Activated naive CD4-positive, alpha-beta T cell treated with anti-CD3 and anti-CD28 coated beads for 36 hours (primary cell): ENCODE measurements around the gene PDS5B. TPM values are rescaled to one million over a fixed set of nuclear protein-coding genes. Genes with fewer than 3 reads are reported as not detected.

Source experiments
- CTCF ChIA-PET: fragments of 350-600 bp; sonication (Branson Sonifier 250); formaldehyde crosslinking; loops from one replicate; lab custom pipeline; 2021; ENCODE audit warnings: antibody characterized with exemption; lab: Charles Lee
- DNase-seq: peaks from one replicate; pipeline ENCODE4 v3.0.0-alpha.2; 2020
- H3K27ac Mint-ChIP-seq: one replicate; pipeline ENCODE4 v1.8.0; 2021; ENCODE audit warnings: mild to moderate bottlenecking, mixed read lengths
- H3K27me3 Mint-ChIP-seq: one replicate; pipeline ENCODE4 v1.8.0; 2021; ENCODE audit warnings: low read depth, mixed read lengths
- H3K36me3 Mint-ChIP-seq: one replicate; pipeline ENCODE4 v1.8.0; 2021; ENCODE audit warnings: low read depth, mixed read lengths
- H3K4me1 Mint-ChIP-seq: one replicate; pipeline ENCODE4 v1.8.0; 2021; ENCODE audit warnings: low read depth, mixed read lengths
- H3K4me3 Mint-ChIP-seq: one replicate; pipeline ENCODE4 v1.8.0; 2021; ENCODE audit warnings: mild to moderate bottlenecking, moderate library complexity, mixed read lengths
- H3K9me3 Mint-ChIP-seq: one replicate; pipeline ENCODE4 v1.8.0; 2021; ENCODE audit warnings: mixed read lengths
- intact Hi-C: fragments of 100-400 bp; cut with micrococcal nuclease; formaldehyde crosslinking; loops from one replicate; pipeline ENCODE4 v1.15.1; 2023
- total RNA-seq, 2 experiments: library from RNA; stranded (reverse); gene quantifications; one replicate each; pipeline ENCODE4 v1.2.3, GENCODE V29; 2021

Gene PDS5B
- total RNA-seq, 2 experiments from 2014 or later = 48.0 to 51.6 TPM

- CTCF ChIA-PET = interaction anchor here (1.0 to 4.0 kb wide), 6 partner anchors 30 to 74 kb away, joined by 3 to 38 read pairs (median 6); no protein-coding TSS in a partner anchor
- H3K4me1 Mint-ChIP-seq = peaks cover 66% of the 10 kb centered on the region
- no peak overlapping the region for H3K4me3 Mint-ChIP-seq
- no peaks in the 10 kb centered on the region for H3K27me3 Mint-ChIP-seq
- no peak for DNase-seq
- no peak overlapping the region for H3K27ac Mint-ChIP-seq
- H3K9me3 Mint-ChIP-seq = no peaks in the 10 kb centered on the region
- intact Hi-C loops = no loop called here
- peaks cover 4% of the 10 kb centered on the region for H3K36me3 Mint-ChIP-seq
These were observed 4.0 kb downstream of the PDS5B start for GRCh38 chr13:32590266-32590665.

- Mint-ChIP-seq H3K36me3 (peaks cover 4% of the 10 kb centered on the region), H3K27me3 (no peaks in the 10 kb centered on the region), H3K9me3 (no peaks in the 10 kb centered on the region), H3K27ac (no peak overlapping the region), H3K4me1 (peaks cover 69% of the 10 kb centered on the region), H3K4me3 (no peak overlapping the region)
- CTCF ChIA-PET = interaction anchor here (0.6 to 2.5 kb wide), 4 partner anchors 22 to 682 kb away, joined by 3 to 14 read pairs (median 4); no protein-coding TSS in a partner anchor
- DNase-seq = no peak
- intact Hi-C loops = no loop called here
These were observed 5.8 kb downstream of the PDS5B start for GRCh38 chr13:32592082-32592481.

GRCh38 chr13:32594157-32594738, 8.0 kb downstream of the PDS5B start:
- H3K36me3 Mint-ChIP-seq = no peaks in the 10 kb centered on the region
- H3K4me1 Mint-ChIP-seq = peaks cover 54% of the 10 kb centered on the region
- CTCF ChIA-PET = interaction anchor here (1.6 kb wide), 1 partner anchor 13 kb away, joined by 4 read pairs; no protein-coding TSS in a partner anchor
- H3K9me3 Mint-ChIP-seq = no peaks in the 10 kb centered on the region
- no peak overlapping the region for H3K4me3 Mint-ChIP-seq
- H3K27ac Mint-ChIP-seq = no peak overlapping the region
- intact Hi-C loops = no loop called here
- no peak for DNase-seq
- H3K27me3 Mint-ChIP-seq = no peaks in the 10 kb centered on the region

DNA sequence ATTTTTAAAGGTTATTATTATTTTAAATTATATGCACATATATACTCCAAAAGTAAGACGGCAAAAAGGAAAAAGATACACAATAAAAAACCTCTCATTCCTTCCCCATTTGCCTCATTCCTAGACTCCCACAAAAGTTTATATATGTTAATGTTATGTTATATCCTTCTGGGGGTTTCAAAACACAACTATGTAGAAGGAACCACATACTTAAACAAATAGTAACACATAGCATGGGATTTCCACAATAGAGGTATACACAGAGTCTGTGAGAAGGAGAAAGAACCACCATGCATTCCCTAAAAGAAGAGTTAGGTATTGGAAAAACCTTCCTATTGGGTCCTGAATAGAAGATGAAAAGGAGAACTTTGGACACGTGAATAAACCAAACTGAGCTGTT, 9.1 kb downstream of the PDS5B start:
- intact Hi-C loops = no loop called here
- no peaks in the 10 kb centered on the region for H3K9me3 Mint-ChIP-seq
- H3K36me3 Mint-ChIP-seq = peaks cover 3% of the 10 kb centered on the region
- H3K4me3 Mint-ChIP-seq = no peak overlapping the region
- CTCF ChIA-PET = interaction anchor here (1.6 kb wide), 1 partner anchor 55 kb away, joined by 6 read pairs; no protein-coding TSS in a partner anchor
- no peaks in the 10 kb centered on the region for H3K27me3 Mint-ChIP-seq
- H3K4me1 Mint-ChIP-seq = peaks cover 55% of the 10 kb centered on the region
- DNase-seq = no peak
- no peak overlapping the region for H3K27ac Mint-ChIP-seq

DNA sequence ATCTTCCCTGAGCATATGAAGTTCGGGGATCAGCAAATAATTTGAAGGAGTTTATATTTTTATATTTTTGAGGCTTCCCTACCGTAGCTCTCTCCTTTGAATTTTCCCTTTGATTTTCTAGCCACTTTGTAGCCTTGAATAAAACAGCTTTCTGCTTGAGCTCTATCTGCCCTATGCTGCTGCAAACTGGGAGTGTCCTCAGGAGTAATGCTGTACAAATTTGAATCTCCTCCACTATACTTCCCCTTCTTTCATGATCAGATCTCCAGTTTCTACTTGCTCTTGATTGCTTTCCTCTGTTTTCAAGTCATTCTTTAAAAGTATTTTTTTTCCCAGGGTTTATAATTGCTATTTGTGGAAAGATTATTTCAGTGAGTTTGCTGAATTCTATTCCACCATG, 14.6 kb downstream of the PDS5B start:
- no peak overlapping the region for H3K4me3 Mint-ChIP-seq
- CTCF ChIA-PET = interaction anchor here (1.0 to 2.1 kb wide), 5 partner anchors 13 to 72 kb away, joined by 3 to 4 read pairs (median 3); partner anchors contain the start of gene PDS5B
- no peak overlapping the region for H3K27ac Mint-ChIP-seq

DNA sequence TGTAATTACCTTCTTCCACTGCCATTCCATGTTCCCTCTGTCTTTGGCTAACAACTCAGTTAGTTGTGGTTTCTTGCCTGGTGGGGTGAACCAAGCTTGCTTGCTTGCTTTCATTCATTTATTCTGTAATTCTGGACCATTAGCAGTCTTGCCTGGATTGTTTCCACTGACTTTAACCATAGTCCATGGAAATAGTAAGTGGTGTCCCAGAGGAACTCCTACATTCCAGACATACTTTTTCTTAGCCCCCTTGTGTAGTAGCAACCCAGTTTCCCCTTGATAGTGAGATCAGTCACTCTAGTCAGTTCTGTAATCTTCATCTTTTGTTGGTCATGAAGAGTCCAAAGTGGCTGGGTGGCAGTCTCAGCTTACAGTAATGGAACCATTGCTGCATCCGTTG, 23.2 kb downstream of the PDS5B start:
- peaks cover 29% of the 10 kb centered on the region for H3K36me3 Mint-ChIP-seq
- H3K4me1 Mint-ChIP-seq = peaks cover 42% of the 10 kb centered on the region

More for the DNA sequence above, 14.6 kb downstream of the PDS5B start:
- Mint-ChIP-seq H3K36me3 (peaks cover 23% of the 10 kb centered on the region), H3K27me3 (no peaks in the 10 kb centered on the region), H3K4me1 (peaks cover 26% of the 10 kb centered on the region), H3K9me3 (peaks cover 24% of the 10 kb centered on the region)
- intact Hi-C loops = no loop called here
- no peak for DNase-seq

DNA sequence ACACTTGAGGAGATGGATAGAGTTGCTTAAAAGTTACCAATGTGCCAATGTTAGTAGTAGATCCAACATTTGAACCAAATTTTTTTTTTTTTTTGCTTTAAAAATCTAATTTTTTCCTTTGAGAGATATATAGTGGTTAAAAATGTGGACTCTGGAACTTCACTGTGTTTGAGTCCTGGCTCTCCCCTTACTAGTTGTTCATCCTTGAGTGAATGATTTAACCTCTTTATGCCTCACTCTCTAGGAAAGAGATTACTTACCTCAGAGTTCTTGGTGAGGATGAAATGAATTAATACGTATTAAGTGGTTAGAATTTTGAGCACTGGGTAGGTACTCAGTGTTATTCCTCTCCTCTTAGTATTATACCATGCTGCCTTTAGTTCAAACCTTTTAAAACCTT, 24.3 kb downstream of the PDS5B start:
- intact Hi-C loops = no loop called here
- H3K9me3 Mint-ChIP-seq = peaks cover 21% of the 10 kb centered on the region
- H3K4me1 Mint-ChIP-seq = peaks cover 44% of the 10 kb centered on the region
- CTCF ChIA-PET = no interaction called here
- no peak overlapping the region for H3K27ac Mint-ChIP-seq
- no peak overlapping the region for H3K4me3 Mint-ChIP-seq
- H3K27me3 Mint-ChIP-seq = no peaks in the 10 kb centered on the region
- no peak for DNase-seq
- H3K36me3 Mint-ChIP-seq = peaks cover 28% of the 10 kb centered on the region

More for the DNA sequence above, 23.2 kb downstream of the PDS5B start:
- CTCF ChIA-PET = interaction anchor here (0.5 to 0.7 kb wide), 2 partner anchors 42 to 205 kb away, joined by 3 to 5 read pairs; no protein-coding TSS in a partner anchor
- H3K27me3 Mint-ChIP-seq = no peaks in the 10 kb centered on the region
- peaks cover 27% of the 10 kb centered on the region for H3K9me3 Mint-ChIP-seq
- no peak overlapping the region for H3K27ac Mint-ChIP-seq
- intact Hi-C loops = no loop called here
- no peak for DNase-seq
- no peak overlapping the region for H3K4me3 Mint-ChIP-seq

- DNase-seq = no peak
- Mint-ChIP-seq H3K36me3 (peaks cover 25% of the 10 kb centered on the region), H3K27ac (no peak overlapping the region), H3K4me3 (no peak overlapping the region), H3K9me3 (peaks cover 17% of the 10 kb centered on the region), H3K4me1 (peaks cover 44% of the 10 kb centered on the region), H3K27me3 (no peaks in the 10 kb centered on the region)
- CTCF ChIA-PET = no interaction called here
- intact Hi-C loops = no loop called here
These were observed 24.7 kb downstream of the PDS5B start for GRCh38 chr13:32610977-32611376.

GRCh38 chr13:32616883-32617511, 30.7 kb downstream of the PDS5B start:
- Mint-ChIP-seq H3K36me3 (peaks cover 23% of the 10 kb centered on the region), H3K27me3 (no peaks in the 10 kb centered on the region), H3K27ac (no peak overlapping the region), H3K9me3 (peaks cover 25% of the 10 kb centered on the region), H3K4me3 (no peak overlapping the region), H3K4me1 (peaks cover 20% of the 10 kb centered on the region)
- intact Hi-C loops = no loop called here
- CTCF ChIA-PET = interaction anchor here (0.6 kb wide), 1 partner anchor 1193 kb away, joined by 3 read pairs; no protein-coding TSS in a partner anchor
- no peak for DNase-seq

- no peak overlapping the region for H3K4me3 Mint-ChIP-seq
- H3K9me3 Mint-ChIP-seq = peaks cover 24% of the 10 kb centered on the region
- CTCF ChIA-PET = interaction anchor here (0.6 to 1.5 kb wide), 2 partner anchors 17 to 42 kb away, joined by 4 read pairs; no protein-coding TSS in a partner anchor
- intact Hi-C loops = no loop called here
- H3K4me1 Mint-ChIP-seq = peaks cover 44% of the 10 kb centered on the region
- no peaks in the 10 kb centered on the region for H3K27me3 Mint-ChIP-seq
- no peak overlapping the region for H3K27ac Mint-ChIP-seq
- peak; percentile 29 for DNase-seq
- H3K36me3 Mint-ChIP-seq = peaks cover 22% of the 10 kb centered on the region
These were observed 36.6 kb downstream of the PDS5B start for GRCh38 chr13:32622827-32623226.

DNA sequence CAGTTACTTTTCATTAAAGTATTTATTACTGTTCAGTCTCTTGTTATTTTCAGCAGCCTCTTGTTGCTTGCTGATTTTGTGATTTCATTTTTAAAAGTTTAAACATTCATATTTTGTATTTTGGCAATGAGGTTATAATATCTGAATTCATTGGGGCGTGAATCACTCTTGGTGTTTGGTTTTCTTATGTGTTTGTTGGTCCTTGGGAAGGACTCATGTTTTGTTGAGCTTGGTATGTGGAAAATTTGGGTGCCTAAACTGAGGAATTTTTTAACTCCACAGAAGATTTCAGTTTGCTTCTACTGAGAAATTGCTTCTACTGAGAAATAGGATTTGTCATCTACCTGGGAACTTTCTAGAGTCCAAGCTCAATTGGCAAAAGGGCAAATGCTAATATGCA, 38.2 kb downstream of the PDS5B start:
- intact Hi-C loops = no loop called here
- no peaks in the 10 kb centered on the region for H3K27me3 Mint-ChIP-seq
- CTCF ChIA-PET = interaction anchor here (0.6 to 1.8 kb wide), 5 partner anchors 11 to 26 kb away, joined by 3 to 8 read pairs (median 5); no protein-coding TSS in a partner anchor

DNA sequence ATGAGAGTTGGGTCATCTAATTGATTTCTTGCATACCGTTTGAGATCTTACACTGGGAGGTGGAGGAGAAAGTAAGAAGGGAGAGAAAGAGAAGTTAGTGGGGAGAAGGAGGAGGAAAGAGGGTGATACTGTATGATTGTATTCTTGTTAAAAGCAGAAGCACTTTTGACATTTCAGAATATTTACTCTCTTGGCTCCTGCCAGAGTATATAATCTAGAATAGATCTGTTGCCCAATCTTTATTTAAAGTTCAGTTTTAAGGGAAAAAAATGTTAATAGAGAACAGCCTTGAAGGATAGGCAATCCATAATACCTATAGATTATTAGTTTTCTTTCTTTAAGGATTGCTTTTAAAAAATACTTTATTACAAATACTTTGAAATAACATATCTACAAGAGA, 41.5 kb downstream of the PDS5B start:
- intact Hi-C loops = loop anchor here (2.0 kb wide), 1 partner anchor 21 kb away; no protein-coding TSS in a partner anchor
- H3K4me3 Mint-ChIP-seq = no peak overlapping the region
- CTCF ChIA-PET = no interaction called here

More for the DNA sequence above, 38.2 kb downstream of the PDS5B start:
- peaks cover 43% of the 10 kb centered on the region for H3K4me1 Mint-ChIP-seq
- H3K36me3 Mint-ChIP-seq = peaks cover 22% of the 10 kb centered on the region
- no peak overlapping the region for H3K27ac Mint-ChIP-seq
- no peak overlapping the region for H3K4me3 Mint-ChIP-seq
- peaks cover 19% of the 10 kb centered on the region for H3K9me3 Mint-ChIP-seq
- no peak for DNase-seq

More for the DNA sequence above, 41.5 kb downstream of the PDS5B start:
- no peak for DNase-seq
- H3K4me1 Mint-ChIP-seq = peaks cover 49% of the 10 kb centered on the region
- H3K36me3 Mint-ChIP-seq = peaks cover 14% of the 10 kb centered on the region
- no peak overlapping the region for H3K27ac Mint-ChIP-seq
- peaks cover 5% of the 10 kb centered on the region for H3K9me3 Mint-ChIP-seq
- no peaks in the 10 kb centered on the region for H3K27me3 Mint-ChIP-seq
